ENCODE measurements around the gene MCRIP2.
"Not testable (repeated sequence)": the region's sequence is repeated elsewhere in the genome, so short reads cannot be mapped to it uniquely, and the experiment has no call there.

Gene MCRIP2

DNA sequence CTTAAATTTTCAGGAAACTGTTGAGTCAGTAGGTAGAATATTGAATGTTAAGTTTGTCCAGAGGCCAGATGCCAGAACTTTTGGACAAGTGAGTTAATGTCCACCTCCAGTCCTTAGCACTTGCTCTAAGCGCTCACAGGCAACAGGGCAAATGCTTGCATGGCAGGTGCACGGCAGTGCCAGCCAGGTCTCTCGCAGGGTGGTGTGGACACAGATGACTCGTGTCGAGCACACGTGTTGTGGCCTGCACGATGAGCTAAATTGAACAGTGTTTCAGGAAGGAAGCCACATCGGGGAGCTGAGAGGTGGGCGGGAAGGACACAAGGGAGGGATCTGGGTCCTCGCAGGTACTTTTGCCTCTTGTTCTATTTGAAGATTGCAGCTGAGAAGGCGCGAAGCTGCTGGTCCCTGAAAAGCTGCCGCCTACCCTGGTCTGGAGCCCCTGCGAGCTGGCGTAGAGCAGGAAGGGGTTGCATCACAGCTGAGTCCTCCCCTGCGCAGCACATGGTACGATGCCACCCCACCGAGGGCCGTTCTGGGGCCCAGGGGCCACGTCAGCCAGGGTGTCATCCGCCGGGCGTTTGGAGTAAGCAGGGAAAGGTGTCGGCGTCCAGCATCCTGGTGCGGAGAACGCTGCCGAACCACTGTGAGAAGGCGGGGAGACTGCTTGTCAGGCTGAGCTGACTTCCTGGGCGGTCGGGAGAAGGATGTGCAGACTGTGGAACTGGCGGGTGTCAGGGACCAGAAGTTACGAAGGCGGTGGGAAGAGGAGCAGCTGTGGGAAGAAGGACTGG is 45.5 kb upstream of the MCRIP2 start:
- TF ChIP-seq, protein P1, sequence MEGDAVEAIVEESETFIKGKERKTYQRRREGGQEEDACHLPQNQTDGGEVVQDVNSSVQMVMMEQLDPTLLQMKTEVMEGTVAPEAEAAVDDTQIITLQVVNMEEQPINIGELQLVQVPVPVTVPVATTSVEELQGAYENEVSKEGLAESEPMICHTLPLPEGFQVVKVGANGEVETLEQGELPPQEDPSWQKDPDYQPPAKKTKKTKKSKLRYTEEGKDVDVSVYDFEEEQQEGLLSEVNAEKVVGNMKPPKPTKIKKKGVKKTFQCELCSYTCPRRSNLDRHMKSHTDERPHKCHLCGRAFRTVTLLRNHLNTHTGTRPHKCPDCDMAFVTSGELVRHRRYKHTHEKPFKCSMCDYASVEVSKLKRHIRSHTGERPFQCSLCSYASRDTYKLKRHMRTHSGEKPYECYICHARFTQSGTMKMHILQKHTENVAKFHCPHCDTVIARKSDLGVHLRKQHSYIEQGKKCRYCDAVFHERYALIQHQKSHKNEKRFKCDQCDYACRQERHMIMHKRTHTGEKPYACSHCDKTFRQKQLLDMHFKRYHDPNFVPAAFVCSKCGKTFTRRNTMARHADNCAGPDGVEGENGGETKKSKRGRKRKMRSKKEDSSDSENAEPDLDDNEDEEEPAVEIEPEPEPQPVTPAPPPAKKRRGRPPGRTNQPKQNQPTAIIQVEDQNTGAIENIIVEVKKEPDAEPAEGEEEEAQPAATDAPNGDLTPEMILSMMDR (IDR thresholded peaks at IDR 0.05; ENCODE audit: low read depth, low read length, missing control alignments), result no peak
- no peak overlapping the region for H3K4me3 ChIP-seq (ENCODE audit: low read depth, low read length)
- DNase-seq (ENCODE audit: low read depth), result no peak

DNA sequence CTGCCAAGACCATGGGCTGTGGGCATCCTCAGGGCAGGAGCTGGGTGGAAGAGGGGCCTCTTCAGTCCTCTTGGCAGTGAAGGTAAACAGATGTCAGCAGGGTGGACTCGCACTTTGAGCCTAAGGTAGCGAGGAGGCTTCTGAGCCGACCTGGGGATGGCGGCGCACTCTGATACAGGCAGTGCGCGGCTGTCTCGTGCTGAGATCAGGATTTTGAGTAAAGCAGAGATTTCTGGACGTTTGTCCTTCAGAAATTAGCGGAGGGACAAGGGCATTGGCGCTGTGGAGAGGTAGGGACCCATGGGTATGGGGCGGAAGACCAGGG is 44.9 kb upstream of the MCRIP2 start:
- no peak for DNase-seq (ENCODE audit: low read depth)
- no peak overlapping the region for H3K4me3 ChIP-seq (ENCODE audit: low read depth, low read length)
- TF ChIP-seq, protein P1 (IDR thresholded peaks at IDR 0.05; ENCODE audit: low read depth, low read length, missing control alignments), result no peak

DNA sequence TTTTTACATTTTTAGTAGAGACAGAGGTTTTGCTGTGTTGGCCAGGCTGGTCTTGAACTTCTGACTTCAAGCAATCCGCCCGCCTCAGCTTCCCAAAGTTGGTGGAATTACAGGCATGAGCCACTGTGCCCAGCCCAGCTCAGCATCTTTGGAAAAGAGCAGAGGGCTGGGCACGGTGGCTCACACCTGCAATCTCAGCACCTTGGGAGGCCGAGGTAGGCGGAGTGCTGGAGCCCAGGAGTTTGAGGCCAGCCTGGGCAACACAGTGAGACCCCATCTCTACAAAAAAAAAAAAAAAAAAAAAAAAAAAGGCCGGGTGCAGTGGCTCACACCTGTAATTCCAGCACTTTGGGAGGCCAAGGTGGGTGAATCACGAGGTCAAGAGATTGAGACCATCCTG is 44.0 kb upstream of the MCRIP2 start:
- not testable (repeated sequence) for DNase-seq (ENCODE audit: low read depth); H3K4me3 ChIP-seq (ENCODE audit: low read depth, low read length)

DNA sequence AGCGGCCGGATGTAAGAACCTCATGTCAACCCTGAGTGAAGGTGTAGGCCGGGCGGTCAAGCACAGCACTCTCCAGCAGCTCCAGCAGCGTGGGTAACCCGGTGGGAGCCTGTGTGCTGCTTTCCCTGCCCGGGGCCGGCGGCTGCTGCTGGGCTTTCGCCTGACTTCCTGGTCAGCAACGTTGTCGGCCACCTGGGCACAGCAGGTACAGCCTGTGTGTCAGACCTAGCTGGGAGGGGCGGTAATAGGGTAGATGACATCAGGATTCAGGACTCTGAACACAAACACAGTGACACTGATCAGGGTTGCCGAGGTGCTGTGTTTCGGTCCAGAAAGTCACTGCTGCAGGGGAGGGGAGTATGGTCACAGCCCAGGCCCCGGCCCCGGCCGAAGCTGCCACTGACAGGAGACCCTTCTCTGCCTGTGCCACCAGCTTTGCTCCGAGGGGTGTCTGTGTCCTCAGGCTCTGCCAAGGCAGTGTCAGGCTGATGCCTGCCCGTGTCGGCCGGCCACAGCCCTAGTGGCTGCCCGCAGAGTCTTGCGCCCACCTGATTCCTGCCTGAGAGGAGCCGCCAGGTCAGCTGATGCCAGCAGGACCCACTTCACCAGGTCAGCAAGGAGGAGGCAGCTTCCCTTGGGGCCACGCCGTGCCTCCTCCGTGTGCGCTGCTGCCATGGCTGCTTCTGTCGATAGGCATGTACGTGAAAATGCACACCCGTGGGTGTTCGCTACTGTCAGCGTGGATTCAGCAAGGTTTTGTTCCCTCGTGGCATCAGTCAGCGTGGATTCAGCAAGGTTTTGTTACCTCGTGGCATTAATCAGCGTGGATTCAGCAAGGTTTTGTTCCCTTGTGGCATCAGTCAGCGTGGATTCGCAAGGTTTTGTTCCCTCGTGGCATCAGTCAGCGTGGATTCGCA is 42.5 kb upstream of the MCRIP2 start:
- DNase-seq (ENCODE audit: low read depth), result no peak
- no peak overlapping the region for H3K4me3 ChIP-seq (ENCODE audit: low read depth, low read length)
- TF ChIP-seq, protein P1 (IDR thresholded peaks at IDR 0.05; ENCODE audit: low read depth, low read length, missing control alignments), result no peak

DNA sequence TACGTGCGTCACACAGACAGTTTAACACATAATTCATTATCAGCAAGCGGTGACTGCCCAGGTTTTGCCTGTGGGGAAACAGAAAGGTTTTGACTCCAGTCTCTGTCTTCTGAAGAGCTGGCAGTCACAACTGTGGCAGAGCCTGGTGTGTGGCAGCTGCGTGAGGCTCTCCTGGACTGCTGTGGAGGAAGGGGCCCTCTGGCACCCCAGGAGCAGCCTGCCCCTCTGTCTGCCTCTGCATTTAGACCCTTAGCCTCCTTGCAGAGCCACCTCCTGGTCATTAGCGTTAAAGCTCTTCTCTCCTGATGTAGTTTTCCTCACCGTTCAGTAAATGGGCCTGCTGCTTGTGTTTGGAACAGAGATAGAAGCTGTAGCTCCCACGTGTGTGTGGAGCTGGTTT is 40.8 kb upstream of the MCRIP2 start:
- TF ChIP-seq, protein P1 (IDR thresholded peaks at IDR 0.05; ENCODE audit: low read depth, low read length, missing control alignments), result peak; percentile 6
- DNase-seq (ENCODE audit: low read depth), result no peak

DNA sequence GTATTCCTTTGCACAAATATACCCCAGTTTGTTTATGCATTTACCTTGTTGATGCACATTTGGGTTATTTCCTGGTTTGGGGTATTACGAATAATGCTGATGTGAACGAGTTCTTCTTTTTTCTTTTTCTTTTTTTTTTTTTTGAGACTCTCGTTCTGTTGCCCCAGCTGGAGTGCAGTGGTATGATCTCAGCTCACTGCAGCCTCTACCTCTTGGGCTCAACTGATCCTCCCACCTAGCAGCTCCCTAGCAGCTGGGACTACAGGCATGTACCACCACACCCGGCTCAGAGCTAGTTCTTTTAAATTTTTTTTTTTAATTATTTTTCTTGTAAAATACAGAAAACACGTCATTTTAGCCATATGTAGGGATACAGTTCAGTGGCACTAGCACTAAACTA is 37.7 kb upstream of the MCRIP2 start:
- DNase-seq (ENCODE audit: low read depth), result no peak
- TF ChIP-seq, protein P1 (IDR thresholded peaks at IDR 0.05; ENCODE audit: low read depth, low read length, missing control alignments), result no peak
- H3K4me3 ChIP-seq (ENCODE audit: low read depth, low read length), result no peak overlapping the region

More for the DNA sequence above, 40.8 kb upstream of the MCRIP2 start:
- no peak overlapping the region for H3K4me3 ChIP-seq (ENCODE audit: low read depth, low read length)

DNA sequence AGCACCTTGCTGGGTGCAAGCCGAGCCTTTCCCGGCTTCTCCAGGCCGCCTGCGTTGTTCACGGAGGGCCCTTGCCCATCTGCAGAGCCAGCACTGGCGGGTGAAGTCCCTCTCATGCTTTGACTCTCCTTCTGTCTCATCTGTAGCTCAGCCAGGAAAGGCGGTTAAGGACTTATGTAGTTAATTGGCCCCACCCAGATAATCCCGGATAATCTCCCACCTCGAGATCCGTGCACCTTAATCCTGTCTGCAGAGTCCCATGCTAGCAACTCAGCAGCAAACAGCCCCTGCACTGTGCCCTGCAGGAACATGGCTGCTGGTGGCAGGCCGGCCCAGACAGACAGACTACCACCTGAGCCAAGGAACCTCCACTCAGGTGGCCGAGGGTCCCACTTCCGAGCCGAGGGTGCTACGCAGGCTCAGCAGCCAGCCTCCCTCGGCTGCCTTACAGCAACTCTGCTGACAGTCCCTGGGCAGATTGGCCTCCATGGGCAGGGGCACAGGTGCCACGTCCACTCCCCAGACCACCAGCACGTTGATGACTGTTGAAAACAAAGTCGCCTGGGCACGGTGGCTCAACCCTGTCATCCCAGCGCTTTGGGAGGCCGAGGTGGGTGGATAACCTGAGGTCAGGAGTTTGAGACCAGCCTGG is 34.8 kb upstream of the MCRIP2 start:
- TF ChIP-seq, protein P1 (IDR thresholded peaks at IDR 0.05; ENCODE audit: low read depth, low read length, missing control alignments), result no peak
- no peak overlapping the region for H3K4me3 ChIP-seq (ENCODE audit: low read depth, low read length)
- DNase-seq (ENCODE audit: low read depth), result no peak

Measured in GM12864 (cell line).